WTC11 (cell line): ENCODE results near the gene RAPGEF3. TPM values are rescaled to one million over a fixed set of nuclear protein-coding genes. Genes with fewer than 3 reads are reported as not detected.

ENCODE experiments used
- CTCF ChIP-seq: fragments of 200-600 bp; IDR thresholded peaks from 2 replicates; pipeline ENCODE4 v1.8.0; 2022; ENCODE audit warnings: antibody characterized with exemption
- OVOL2 ChIP-seq: fragments of 250-450 bp; sonication (Bioruptor Pico); IDR thresholded peaks from 2 replicates; pipeline ENCODE4 v1.9.0; 2021; ENCODE audit warnings: mild to moderate bottlenecking, borderline replicate concordance
- PRDM15 ChIP-seq: sonication (generic); formaldehyde crosslinking; IDR thresholded peaks from 2 replicates; pipeline ENCODE4 v1.8.0; 2022; ENCODE audit warnings: missing genetic modification reagents
- TCF7 ChIP-seq: sonication (generic); formaldehyde crosslinking; IDR thresholded peaks from 2 replicates; pipeline ENCODE4 v1.8.0; 2022; ENCODE audit warnings: mild to moderate bottlenecking, low read depth, missing genetic modification reagents, moderate library complexity
- TEAD4 ChIP-seq: sonication (generic); formaldehyde crosslinking; IDR thresholded peaks from 2 replicates; pipeline ENCODE4 v1.8.0; 2022; ENCODE audit warnings: mild to moderate bottlenecking, missing genetic modification reagents
- total RNA-seq: library from RNA; stranded (reverse); gene quantifications from 3 replicates; pipeline ENCODE4 v1.2.3, GENCODE V29; 2021
- TF ChIP-seq, protein P1 (sequence below): sonication (generic); formaldehyde crosslinking; IDR thresholded peaks from 2 replicates; pipeline ENCODE4 v1.8.0; 2023; ENCODE audit warnings: missing genetic modification reagents, mild to moderate bottlenecking, borderline replicate concordance
- TF ChIP-seq, protein P2 (sequence below): sonication (generic); formaldehyde crosslinking; conservative IDR thresholded peaks from 2 replicates; pipeline ENCODE4 v1.8.1; 2023; ENCODE audit warnings: mild to moderate bottlenecking, low read depth, missing genetic modification reagents, moderate library complexity
- TF ChIP-seq, protein P3 (sequence below): fragments of 250-450 bp; sonication (Bioruptor Pico); conservative IDR thresholded peaks from 2 replicates; pipeline ENCODE4 v1.9.0; 2021; ENCODE audit warnings: mild to moderate bottlenecking

Gene RAPGEF3
- total RNA-seq, 1 experiment from 2014 or later = 13.3 TPM

DNA sequence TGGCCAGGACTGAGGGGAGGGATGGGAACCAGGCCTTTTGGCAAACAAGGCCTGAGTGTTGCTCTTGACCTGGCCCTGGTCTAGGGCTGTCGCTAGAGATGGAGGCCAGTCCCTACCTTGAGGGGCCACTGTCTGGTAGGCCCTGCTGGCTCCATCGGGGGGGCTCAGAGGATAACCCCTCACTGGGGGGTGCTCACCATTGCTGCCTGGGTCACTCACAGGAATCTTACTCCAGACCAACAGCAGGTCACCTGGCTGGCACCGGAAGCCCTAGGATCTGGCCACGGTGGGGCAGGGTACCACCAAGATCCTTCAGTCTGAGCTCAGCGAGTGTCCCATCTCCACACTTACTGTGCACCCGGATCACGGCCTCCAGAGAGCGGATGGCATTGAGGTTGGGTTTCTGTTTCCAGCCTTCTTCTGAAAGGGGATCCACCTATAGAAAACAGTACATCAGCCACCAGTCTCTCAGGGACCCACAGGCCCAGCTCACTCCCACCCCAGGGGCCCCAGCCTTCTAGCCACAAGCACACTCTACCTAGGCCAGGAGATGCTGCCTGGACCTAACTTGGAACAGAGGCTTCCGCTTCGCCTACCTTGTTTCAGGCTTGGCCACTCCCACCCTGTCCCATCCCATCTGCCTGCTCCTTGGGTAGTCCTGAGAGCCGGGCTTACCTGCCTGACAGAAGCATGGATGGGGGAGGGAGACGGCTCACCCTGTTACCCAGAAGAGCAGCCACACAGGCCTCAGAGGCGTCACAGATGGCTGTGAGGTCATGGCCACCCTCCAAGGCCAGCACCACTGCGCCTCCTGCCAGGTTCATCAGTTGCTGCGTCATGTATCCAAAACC, 26.6 kb upstream of the RAPGEF3 start (continued):
- TF ChIP-seq, protein P1, sequence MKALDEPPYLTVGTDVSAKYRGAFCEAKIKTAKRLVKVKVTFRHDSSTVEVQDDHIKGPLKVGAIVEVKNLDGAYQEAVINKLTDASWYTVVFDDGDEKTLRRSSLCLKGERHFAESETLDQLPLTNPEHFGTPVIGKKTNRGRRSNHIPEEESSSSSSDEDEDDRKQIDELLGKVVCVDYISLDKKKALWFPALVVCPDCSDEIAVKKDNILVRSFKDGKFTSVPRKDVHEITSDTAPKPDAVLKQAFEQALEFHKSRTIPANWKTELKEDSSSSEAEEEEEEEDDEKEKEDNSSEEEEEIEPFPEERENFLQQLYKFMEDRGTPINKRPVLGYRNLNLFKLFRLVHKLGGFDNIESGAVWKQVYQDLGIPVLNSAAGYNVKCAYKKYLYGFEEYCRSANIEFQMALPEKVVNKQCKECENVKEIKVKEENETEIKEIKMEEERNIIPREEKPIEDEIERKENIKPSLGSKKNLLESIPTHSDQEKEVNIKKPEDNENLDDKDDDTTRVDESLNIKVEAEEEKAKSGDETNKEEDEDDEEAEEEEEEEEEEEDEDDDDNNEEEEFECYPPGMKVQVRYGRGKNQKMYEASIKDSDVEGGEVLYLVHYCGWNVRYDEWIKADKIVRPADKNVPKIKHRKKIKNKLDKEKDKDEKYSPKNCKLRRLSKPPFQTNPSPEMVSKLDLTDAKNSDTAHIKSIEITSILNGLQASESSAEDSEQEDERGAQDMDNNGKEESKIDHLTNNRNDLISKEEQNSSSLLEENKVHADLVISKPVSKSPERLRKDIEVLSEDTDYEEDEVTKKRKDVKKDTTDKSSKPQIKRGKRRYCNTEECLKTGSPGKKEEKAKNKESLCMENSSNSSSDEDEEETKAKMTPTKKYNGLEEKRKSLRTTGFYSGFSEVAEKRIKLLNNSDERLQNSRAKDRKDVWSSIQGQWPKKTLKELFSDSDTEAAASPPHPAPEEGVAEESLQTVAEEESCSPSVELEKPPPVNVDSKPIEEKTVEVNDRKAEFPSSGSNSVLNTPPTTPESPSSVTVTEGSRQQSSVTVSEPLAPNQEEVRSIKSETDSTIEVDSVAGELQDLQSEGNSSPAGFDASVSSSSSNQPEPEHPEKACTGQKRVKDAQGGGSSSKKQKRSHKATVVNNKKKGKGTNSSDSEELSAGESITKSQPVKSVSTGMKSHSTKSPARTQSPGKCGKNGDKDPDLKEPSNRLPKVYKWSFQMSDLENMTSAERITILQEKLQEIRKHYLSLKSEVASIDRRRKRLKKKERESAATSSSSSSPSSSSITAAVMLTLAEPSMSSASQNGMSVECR (CRISPR knock-in tag) = no peak
- TF ChIP-seq, protein P2, sequence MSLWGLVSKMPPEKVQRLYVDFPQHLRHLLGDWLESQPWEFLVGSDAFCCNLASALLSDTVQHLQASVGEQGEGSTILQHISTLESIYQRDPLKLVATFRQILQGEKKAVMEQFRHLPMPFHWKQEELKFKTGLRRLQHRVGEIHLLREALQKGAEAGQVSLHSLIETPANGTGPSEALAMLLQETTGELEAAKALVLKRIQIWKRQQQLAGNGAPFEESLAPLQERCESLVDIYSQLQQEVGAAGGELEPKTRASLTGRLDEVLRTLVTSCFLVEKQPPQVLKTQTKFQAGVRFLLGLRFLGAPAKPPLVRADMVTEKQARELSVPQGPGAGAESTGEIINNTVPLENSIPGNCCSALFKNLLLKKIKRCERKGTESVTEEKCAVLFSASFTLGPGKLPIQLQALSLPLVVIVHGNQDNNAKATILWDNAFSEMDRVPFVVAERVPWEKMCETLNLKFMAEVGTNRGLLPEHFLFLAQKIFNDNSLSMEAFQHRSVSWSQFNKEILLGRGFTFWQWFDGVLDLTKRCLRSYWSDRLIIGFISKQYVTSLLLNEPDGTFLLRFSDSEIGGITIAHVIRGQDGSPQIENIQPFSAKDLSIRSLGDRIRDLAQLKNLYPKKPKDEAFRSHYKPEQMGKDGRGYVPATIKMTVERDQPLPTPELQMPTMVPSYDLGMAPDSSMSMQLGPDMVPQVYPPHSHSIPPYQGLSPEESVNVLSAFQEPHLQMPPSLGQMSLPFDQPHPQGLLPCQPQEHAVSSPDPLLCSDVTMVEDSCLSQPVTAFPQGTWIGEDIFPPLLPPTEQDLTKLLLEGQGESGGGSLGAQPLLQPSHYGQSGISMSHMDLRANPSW (CRISPR knock-in tag) = no peak
- TF ChIP-seq PRDM15 (no peak), CTCF (no peak), OVOL2 (CRISPR knock-in tag) (no peak), TCF7 (no peak), TEAD4 (CRISPR knock-in tag) (no peak)
- TF ChIP-seq, protein P3, sequence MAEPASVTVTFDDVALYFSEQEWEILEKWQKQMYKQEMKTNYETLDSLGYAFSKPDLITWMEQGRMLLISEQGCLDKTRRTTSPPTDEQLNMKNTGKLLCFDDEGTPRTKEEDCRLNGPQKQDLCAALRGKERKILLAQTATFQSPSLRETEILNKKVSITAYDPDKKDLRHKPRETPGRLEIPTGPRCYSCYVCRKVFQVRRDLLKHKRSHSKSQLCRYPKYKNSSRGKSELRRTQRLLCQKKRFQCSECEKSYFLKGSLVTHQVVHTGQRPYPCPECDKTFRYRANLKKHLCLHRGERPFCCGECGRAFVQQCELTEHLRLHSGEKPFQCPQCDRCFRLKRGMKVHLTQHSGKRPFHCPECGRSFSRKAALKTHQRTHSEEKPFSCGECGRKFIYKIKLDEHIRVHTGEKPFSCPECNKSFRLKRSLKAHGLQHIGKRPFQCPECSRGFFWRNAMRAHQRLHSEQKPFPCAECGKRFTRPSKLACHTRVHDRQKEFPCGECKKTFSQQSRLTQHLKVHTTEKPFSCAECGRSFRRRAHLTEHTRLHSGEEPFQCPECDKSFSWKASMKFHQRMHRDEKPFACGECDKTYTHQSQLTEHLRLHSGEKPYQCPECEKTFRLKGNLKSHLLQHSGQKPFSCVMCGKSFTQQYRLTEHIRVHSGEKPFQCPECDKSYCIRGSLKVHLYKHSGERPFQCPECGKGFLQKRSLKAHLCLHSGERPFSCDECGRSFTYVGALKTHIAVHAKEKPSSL (CRISPR knock-in tag) = no peak
